Lower leg skin (tissue), 3 donors: ENCODE measurements around the gene RAD51B.

Experiments used
- POLR2A ChIP-seq, 2 donors: fragments of 450-650 bp; IDR thresholded peaks; one replicate each; pipeline ENCODE4 v1.6.1; 2016 to 2017; ENCODE audit warnings: antibody characterized with exemption in 2 of 2, mild to moderate bottlenecking in 1 of 2, moderate library complexity in 1 of 2
- TF ChIP-seq, protein P1 (sequence below), 3 donors: fragments of 450-650 bp; IDR thresholded peaks; one replicate each; pipeline ENCODE4 v1.5.1; 2016; ENCODE audit warnings: antibody characterized with exemption in 3 of 3, mild to moderate bottlenecking in 3 of 3, moderate library complexity in 2 of 3

DNA sequence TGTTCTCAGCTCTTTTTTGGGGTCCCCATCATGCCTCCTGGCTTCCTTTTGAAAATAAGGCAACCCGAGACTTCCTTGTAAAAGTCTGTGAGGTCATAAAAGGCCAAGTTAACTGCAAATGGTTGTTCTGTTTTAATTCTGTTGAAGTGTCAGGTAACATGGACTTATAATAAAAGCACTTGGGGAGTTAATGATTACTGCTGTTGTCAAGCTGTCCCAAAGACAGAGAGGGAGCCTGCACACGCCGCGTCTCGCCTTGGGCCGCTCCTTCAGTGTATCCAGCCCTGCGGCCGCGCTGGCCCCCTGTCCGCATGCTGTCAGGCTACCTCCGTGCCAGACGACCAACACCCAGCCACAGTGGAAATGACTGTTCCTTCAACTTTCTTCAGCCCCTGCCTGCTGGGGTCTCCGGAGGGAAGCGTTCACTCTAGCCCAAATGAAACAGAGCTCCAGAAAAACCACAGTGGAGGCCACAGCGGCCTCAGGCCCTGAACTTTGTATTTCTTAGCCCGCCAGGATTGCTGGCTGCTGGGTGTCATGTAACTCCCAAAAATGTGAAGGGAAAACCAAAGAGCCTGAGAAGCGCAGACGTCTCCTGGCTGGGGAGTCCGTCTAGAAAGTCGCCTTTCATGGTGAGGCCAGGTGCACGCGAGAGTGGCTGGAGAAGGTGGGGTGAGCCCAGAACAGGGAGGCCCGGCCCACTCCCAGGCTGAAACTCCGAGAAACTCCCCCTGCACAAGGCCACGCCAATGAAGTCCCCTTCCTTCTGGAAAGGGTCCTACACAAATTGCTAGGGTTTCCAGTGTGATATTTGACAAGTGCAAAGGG, 784.2 kb downstream of the RAD51B start:
- TF ChIP-seq, protein P1, sequence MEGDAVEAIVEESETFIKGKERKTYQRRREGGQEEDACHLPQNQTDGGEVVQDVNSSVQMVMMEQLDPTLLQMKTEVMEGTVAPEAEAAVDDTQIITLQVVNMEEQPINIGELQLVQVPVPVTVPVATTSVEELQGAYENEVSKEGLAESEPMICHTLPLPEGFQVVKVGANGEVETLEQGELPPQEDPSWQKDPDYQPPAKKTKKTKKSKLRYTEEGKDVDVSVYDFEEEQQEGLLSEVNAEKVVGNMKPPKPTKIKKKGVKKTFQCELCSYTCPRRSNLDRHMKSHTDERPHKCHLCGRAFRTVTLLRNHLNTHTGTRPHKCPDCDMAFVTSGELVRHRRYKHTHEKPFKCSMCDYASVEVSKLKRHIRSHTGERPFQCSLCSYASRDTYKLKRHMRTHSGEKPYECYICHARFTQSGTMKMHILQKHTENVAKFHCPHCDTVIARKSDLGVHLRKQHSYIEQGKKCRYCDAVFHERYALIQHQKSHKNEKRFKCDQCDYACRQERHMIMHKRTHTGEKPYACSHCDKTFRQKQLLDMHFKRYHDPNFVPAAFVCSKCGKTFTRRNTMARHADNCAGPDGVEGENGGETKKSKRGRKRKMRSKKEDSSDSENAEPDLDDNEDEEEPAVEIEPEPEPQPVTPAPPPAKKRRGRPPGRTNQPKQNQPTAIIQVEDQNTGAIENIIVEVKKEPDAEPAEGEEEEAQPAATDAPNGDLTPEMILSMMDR (IDR thresholded peaks at IDR 0.05), result no peak
- TF ChIP-seq POLR2A (IDR thresholded peaks at IDR 0.05), result no peak
